ENCODE measurements around the gene ZIC2.

ZIC2 gene

GRCh38 chr13:99987154-99988019 is 5.8 kb downstream of the ZIC2 start:
- no peak for DNase-seq

DNA sequence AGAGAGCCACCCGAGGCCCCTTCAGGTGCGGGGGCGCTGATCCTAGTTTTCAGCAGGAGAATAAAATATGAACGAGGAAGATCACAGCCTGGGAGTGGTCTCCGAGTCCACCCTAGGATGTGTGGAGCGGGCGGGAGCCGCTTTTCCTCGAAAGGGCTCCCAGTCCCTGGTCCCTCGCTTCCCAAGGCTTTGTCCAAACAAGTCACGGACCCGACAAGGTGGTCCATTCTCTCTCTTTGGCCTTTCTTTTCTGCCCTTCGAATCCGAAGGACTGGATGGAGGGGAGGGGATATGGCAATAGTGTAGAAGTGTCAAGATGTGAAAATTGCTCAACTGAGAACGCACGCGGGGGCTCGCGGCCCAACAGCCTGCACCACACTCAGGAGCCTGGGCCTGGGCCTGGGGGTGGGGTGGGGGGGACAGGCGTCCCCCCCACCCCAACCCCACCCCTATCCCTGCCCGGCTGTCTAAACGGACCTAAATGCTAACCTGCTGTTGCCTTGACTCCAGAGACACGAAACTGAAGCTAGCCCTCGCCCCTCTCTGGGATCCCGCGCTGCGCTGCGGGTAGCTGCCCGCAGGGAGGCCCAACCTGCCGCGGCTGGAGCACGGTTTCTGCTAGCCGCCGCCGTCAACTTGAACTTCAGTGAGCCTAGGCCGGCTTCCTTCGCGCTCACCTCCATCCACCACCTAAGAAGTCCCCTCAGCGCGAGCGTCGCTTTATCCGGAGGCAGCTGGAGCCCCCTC is 7.1 kb downstream of the ZIC2 start:
- DNase-seq = no peak

GRCh38 chr13:99989276-99990125 is 7.9 kb downstream of the ZIC2 start:
- no peak for DNase-seq

- no peak for DNase-seq
Measured at GRCh38 chr13:99990126-99990977, 8.8 kb downstream of the ZIC2 start.

DNA sequence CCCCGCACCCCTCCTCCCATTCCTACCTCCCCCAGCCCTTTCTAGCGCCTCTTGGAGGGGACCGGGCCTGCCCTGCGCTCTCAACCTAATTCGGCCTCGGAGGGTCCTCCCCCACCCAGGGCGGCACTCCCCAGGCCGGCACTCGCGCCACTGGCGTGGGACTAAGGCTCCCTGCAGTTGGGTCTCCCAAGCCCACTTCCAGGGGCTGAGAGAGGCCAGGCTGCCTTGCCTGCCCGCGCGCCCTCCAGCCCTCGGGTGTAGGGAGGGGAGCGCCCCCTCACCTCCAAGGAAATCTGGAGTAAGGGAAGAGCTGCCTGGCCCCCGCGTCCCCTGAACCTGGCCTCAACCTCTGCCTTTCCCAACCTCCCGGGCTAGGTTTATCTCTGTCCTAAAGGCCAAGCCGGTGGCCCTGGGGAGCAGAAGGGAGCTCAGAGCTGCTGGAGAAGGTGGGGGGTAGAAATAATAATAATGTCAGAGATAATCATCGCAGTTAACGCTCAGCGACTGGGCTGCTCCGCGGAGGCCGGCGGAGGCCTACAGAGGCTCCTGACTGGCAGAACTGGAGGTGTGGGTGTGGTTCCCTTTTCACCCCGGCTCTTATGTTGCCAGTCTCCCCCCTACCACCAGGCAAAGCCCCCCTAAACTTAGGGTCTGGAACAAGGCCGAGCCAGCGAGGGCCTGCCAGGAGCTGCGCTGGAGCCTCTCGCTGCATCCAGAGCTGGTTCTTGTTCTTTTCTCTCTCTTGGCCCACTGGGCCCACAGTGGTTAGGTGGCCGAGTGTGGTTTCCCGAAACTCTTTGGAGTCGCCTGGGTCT is 9.6 kb downstream of the ZIC2 start:
- no peak for DNase-seq

DNA sequence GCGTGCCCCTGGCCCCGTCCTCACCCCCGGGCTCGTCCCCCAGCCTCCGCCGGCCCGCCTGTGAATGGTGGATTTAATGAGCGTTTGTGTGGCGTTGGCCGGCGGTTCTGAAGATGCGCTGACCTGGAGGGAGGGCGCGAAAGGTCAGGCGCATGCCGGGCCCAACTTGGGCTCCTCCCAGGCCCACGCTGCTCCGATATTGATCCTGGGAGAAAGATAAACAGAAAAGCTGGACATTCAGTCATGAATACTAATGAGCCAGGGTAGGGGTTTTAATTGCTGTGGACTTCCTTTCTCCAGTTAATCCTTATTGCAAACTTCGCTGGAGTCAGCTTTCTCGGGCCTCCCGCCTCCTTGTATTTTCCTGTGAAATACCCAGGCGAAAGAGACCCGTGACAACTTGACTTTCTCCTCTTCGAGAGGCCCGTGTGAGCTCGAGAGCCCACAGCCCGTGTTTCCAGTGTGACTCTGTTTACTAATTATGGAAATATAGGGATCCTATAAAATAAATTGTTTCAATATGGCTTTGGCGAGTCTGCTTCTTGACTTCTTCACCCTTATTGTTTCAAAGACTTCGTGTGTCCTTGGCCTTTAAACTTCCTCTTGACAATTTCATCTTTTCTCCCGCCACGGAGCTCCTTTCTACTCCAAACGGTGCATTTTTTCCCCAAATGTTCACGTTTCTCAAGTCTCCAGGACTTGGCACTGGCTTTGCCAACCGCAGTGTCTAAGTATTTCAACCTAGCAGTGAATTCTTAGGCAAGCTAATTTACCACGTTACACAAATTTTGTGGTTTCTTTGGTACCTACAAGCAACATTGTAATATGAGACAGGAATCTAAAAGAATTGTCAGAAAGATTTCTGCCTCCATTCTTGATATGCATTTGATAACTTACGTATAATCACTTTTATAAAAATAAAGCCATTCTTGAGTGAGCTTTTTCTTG is 10.5 kb downstream of the ZIC2 start:
- no peak for DNase-seq

DNA sequence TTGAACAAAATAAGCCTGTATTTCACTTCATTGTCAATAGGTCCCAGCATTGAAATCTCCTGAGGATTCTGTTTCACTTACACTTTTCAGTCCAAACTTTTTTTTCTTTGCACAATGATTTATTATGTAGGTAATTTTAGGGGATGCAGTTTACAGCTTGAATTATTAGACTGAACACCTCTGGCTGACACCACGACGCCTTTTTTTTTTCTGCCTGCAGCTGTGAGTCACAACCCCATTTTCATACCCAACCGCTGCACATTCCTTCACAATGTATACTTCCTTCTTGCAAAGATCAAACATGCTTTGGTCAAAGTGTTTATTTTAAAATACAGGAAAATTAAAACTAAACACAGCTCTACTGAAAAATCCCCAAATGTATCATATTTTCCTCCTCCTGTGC is 11.4 kb downstream of the ZIC2 start:
- no peak for DNase-seq

- DNase-seq = no peak
Measured at GRCh38 chr13:99993660-99994637, 12.4 kb downstream of the ZIC2 start.

- no peak for DNase-seq
Measured at GRCh38 chr13:99994638-99995020, 13.0 kb downstream of the ZIC2 start.

GRCh38 chr13:99995104-99995588 is 13.6 kb downstream of the ZIC2 start:
- DNase-seq = no peak

DNA sequence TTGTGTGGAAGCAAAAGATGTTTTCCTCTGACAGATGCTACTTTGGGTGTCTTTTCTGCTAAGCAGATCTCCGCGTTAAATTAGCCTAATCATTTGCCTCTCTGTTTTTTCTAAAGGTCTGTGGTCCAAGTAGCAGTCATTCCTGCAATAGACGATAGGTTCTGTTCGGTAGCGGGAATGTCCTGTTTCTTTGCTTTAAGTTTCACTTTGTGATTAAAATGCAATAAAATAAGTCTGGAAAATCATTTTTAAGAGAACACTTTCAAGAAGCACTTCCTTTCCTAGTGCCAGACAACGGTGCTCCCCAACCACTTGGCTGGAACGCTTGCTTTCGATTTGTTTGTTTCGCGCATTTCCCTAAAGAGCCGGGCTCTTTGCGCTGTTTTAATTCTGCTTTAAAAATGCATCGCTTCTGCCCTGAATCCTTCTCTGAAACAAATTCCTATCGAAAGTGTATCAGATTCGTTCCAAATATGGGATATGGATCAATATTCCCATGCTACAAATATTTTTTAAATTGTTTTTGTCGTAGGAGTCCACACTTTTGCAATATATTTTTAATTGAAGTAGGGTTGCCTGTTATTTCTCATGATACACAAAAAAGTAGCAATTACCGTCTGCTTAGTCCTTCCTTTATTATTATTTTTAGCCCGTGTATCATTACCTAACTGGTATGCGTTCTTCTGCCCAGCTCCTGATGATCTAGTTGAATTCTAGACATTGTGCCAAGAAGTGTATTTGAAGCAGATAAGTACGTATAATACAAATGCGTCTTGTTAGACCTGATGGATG is 14.2 kb downstream of the ZIC2 start:
- no peak for DNase-seq

DNA sequence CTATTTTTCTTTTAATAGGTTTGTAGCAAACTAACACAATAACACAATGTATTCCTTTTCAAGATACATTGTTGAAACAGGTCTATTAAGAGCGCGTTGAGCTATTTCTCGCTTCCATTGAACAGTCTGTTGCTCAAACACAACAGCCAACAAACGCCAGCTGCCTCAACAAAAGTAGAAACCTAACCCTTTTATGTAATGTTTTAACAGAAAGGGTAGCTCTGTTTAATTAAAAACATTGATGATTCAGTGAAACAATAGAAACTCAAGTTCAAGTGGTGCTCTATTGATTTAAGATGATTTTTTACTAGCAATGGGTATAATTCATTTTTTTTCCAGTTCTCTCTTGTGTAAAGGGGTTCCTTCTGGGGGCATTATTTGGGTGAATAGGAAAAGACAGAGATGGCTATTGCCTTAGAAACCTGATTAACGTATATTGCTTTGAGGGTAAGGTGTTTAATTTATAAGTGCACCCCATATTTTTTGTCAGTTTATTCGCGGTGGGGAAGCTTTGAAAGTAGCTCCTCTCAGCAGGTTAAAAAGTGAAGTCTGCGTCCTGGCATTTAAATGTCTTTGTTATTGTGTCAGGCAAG is 14.9 kb downstream of the ZIC2 start:
- DNase-seq = no peak

- DNase-seq = no peak
Measured at GRCh38 chr13:99997702-99998214, 16.2 kb downstream of the ZIC2 start.

DNA sequence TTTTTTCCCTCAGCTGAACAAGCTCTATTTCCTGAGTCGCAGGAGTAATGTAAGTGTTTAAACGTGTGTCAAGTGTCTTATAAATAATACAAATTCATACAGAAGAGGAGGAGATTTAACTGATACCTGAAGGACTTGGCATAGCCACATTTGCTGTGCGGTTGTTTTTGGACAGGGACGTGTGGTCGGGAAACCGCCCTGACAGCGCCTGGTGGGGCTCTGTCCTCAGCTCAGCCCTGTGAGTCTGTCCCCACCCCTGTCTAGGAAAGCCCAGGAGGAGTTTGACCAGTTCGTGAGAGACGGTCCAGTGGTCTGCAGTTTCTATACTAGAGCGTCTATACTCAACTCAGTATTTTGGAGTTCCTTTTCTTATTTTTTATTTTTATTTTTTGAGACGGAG is 16.7 kb downstream of the ZIC2 start:
- DNase-seq = no peak

DNA sequence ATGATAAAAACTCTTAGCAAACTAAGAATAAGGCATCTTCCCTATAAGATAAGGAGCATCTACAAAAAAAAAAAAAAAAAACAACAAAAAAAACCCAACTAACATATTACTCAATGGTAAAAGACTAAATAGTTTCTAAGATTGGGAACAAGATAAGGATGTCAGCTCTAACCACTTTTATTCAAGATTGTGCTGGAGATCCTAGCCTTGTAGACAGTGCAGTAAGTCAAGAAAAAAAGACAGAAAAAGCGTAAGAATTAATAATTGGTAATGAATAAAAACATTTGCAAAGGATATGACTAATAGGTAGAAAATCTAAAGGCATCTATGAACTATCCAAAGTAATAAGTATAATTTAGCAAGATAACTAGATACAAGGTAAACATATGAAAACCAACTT is 33.0 kb downstream of the ZIC2 start:
- DNase-seq = no peak

DNA sequence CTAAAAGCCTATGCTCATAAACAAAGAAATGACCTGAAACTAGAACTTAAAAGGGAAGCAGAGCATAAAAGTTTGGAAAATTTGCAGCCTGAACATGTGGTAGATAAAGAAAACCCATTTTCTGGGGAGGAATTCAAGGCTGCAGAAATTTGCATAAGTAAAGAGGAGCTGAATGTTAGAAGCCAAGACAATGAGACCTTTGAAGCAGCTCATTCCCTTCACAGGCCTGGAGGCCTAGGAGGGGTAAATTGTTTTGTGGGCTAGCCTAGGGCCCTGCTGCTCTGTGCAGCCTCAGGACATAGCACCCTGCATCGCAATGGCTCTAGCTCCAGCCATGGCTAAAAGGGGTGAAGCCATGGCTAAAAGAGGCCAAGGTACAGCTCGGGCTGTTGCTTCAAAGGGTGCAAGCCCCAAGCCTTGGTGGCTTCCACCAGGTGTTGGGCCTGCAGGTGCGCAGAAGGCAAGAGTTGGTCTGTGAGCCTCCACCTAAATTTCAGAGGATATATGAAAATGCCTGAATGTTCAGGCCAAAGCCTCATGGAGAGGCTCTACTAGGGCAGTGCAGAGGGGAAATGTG is 38.3 kb downstream of the ZIC2 start:
- no peak for DNase-seq

DNA sequence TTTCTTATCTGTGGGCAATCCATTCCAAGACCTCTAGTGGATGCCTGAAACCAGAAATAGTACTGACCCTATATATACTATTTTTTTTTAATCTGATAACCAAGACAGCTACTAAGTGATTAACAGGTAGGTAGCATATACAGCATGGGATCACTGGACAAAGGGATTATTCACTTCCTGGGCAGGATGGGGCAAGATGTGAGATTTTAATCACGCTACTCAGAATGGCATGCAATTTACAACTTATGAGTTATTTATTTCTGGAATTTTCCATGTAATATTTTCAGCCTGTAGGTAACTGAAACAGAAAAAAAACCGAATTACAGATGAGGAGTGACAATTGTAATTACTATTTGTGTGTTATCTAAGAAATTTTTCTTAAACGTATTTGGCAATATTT is 41.2 kb downstream of the ZIC2 start:
- no peak for DNase-seq

All from GOT3 (cell line).